ENCODE results near the gene CYREN. TPM values are rescaled to one million over a fixed set of nuclear protein-coding genes. Genes with fewer than 3 reads are reported as not detected.

Gene CYREN
- total and polyA plus RNA-seq, 9 of the 15 experiments (the other 6 are each of a cell fraction or from before 2014, with no cell fraction given): 13.9 to 108 (median 88.8) TPM

DNA sequence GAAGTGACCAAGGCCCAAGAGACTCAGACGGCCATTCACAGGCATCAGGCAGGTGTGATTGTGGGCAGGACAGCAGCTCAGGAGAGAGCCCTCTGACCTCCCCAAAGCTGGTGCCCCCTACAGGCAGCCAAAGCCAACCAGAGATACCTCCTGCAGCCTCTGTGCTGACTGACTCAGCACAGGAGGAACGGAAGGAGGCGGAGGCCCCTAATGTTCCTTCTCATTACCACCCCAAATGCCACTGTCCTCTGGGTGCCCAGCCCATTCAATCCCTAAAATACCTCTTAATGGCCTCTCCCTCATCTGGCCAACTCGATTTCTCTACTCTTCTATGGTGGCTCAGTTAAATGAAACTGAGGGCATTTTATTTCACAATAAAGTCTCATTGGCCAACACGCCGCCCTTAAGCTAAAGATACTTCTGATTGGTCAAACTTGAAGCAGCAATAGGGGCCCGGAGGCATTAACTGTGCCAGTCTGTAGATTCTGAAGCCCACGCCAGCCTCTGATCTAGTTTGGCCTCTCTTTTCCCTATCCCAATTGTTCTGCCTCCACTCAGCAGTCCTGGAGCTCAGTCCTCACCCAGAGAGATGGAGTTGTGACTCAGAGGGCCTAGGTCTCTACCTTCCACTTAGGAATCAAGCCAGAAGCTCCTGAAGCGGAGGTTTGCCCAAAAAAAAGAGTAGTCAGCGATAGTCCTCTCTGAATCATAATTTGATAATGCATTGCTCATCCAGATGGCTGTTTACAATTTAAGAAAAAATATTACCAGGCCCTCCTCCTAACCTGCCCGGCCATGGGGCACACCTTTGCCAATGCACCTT, 1.2 kb downstream of the CYREN start (continued):
- TF ChIP-seq, protein P1, sequence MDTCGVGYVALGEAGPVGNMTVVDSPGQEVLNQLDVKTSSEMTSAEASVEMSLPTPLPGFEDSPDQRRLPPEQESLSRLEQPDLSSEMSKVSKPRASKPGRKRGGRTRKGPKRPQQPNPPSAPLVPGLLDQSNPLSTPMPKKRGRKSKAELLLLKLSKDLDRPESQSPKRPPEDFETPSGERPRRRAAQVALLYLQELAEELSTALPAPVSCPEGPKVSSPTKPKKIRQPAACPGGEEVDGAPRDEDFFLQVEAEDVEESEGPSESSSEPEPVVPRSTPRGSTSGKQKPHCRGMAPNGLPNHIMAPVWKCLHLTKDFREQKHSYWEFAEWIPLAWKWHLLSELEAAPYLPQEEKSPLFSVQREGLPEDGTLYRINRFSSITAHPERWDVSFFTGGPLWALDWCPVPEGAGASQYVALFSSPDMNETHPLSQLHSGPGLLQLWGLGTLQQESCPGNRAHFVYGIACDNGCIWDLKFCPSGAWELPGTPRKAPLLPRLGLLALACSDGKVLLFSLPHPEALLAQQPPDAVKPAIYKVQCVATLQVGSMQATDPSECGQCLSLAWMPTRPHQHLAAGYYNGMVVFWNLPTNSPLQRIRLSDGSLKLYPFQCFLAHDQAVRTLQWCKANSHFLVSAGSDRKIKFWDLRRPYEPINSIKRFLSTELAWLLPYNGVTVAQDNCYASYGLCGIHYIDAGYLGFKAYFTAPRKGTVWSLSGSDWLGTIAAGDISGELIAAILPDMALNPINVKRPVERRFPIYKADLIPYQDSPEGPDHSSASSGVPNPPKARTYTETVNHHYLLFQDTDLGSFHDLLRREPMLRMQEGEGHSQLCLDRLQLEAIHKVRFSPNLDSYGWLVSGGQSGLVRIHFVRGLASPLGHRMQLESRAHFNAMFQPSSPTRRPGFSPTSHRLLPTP (IDR thresholded peaks at IDR 0.05; ENCODE audit: borderline replicate concordance, extremely low read depth, insufficient read length): no peak
- TF ChIP-seq SNIP1 (IDR thresholded peaks at IDR 0.05; ENCODE audit: low read depth) (no peak), PHF8 (IDR thresholded peaks at IDR 0.05; ENCODE audit: borderline replicate concordance, low read length) (no peak), CSDE1 (IDR thresholded peaks at IDR 0.05) (no peak), ZNF696 (CRISPR knock-in tag; conservative IDR thresholded peaks at IDR 0.05) (no peak), ZBTB17 (CRISPR knock-in tag; IDR thresholded peaks at IDR 0.05) (no peak), NFIX (CRISPR knock-in tag; IDR thresholded peaks at IDR 0.05; ENCODE audit: low read depth) (no peak), NFXL1 (CRISPR knock-in tag; IDR thresholded peaks at IDR 0.05) (no peak), NR2C1 (IDR thresholded peaks at IDR 0.05) (peak; percentile 84), NR2C1 (tag; IDR thresholded peaks at IDR 0.05) (peak; percentile 77), BRD9 (IDR thresholded peaks at IDR 0.05; ENCODE audit: low read depth, partially characterized antibody) (no peak), HMG20B (CRISPR knock-in tag; IDR thresholded peaks at IDR 0.05) (no peak)
- TF ChIP-seq, protein P2, sequence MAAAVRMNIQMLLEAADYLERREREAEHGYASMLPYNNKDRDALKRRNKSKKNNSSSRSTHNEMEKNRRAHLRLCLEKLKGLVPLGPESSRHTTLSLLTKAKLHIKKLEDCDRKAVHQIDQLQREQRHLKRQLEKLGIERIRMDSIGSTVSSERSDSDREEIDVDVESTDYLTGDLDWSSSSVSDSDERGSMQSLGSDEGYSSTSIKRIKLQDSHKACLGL (CRISPR knock-in tag; IDR thresholded peaks at IDR 0.05; ENCODE audit: borderline replicate concordance, poor library complexity, severe bottlenecking): no peak
- TF ChIP-seq, protein P3, sequence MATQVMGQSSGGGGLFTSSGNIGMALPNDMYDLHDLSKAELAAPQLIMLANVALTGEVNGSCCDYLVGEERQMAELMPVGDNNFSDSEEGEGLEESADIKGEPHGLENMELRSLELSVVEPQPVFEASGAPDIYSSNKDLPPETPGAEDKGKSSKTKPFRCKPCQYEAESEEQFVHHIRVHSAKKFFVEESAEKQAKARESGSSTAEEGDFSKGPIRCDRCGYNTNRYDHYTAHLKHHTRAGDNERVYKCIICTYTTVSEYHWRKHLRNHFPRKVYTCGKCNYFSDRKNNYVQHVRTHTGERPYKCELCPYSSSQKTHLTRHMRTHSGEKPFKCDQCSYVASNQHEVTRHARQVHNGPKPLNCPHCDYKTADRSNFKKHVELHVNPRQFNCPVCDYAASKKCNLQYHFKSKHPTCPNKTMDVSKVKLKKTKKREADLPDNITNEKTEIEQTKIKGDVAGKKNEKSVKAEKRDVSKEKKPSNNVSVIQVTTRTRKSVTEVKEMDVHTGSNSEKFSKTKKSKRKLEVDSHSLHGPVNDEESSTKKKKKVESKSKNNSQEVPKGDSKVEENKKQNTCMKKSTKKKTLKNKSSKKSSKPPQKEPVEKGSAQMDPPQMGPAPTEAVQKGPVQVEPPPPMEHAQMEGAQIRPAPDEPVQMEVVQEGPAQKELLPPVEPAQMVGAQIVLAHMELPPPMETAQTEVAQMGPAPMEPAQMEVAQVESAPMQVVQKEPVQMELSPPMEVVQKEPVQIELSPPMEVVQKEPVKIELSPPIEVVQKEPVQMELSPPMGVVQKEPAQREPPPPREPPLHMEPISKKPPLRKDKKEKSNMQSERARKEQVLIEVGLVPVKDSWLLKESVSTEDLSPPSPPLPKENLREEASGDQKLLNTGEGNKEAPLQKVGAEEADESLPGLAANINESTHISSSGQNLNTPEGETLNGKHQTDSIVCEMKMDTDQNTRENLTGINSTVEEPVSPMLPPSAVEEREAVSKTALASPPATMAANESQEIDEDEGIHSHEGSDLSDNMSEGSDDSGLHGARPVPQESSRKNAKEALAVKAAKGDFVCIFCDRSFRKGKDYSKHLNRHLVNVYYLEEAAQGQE (IDR thresholded peaks at IDR 0.05; ENCODE audit: borderline replicate concordance): peak; percentile 45; the same call in 1 of the 2 replicates
- TF ChIP-seq, protein P3 (CRISPR knock-in tag; IDR thresholded peaks at IDR 0.05; ENCODE audit: low read depth): no peak
- TF ChIP-seq, protein P4, sequence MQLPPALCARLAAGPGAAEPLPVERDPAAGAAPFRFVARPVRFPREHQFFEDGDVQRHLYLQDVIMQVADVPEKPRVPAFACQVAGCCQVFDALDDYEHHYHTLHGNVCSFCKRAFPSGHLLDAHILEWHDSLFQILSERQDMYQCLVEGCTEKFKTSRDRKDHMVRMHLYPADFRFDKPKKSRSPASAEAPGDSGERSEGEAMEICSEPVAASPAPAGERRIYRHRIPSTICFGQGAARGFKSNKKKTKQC (CRISPR knock-in tag; IDR thresholded peaks at IDR 0.05): no peak
